ENCODE results near the gene RASIP1. TPM values are rescaled to one million over a fixed set of nuclear protein-coding genes. Genes with fewer than 3 reads are reported as not detected.

The RASIP1 gene
- total RNA-seq, 1 donor from 2014 or later, result 1.0 TPM

Other genes starting within 250 kb of the RASIP1 start
- 3.1 and 5.1 TPM in 2 replicates for gene LMTK3, start 228.8 kb downstream of the RASIP1 start, total RNA-seq
- gene SULT2B1, start 188.4 kb downstream of the RASIP1 start, total RNA-seq, result not detected in 2 replicates
- not detected in 2 replicates for gene SPACA4, start 133.9 kb downstream of the RASIP1 start, total RNA-seq
- gene FAM83E, start 125.5 kb downstream of the RASIP1 start, total RNA-seq, result 4.3 and 6.4 TPM in 2 replicates
- gene RPL18, start 121.4 kb downstream of the RASIP1 start, total RNA-seq, result 1,853 and 1,861 TPM in 2 replicates
- 34.3 and 35.0 TPM in 2 replicates for gene SPHK2, start 121.1 kb downstream of the RASIP1 start, total RNA-seq
- 7.3 and 7.9 TPM in 2 replicates for gene DBP, start 103.2 kb downstream of the RASIP1 start, total RNA-seq
- gene CA11, start 94.4 kb downstream of the RASIP1 start, total RNA-seq, result 5.4 and 6.5 TPM in 2 replicates
- gene NTN5, start 67.6 kb downstream of the RASIP1 start, total RNA-seq, result 0.46 and 0.55 TPM in 2 replicates
- not detected in 2 replicates for gene FUT2, start 44.6 kb downstream of the RASIP1 start, total RNA-seq
- gene MAMSTR, start 20.9 kb downstream of the RASIP1 start, total RNA-seq, result 1.2 and 1.3 TPM in 2 replicates
- gene IZUMO1, start 6.3 kb upstream of the RASIP1 start, total RNA-seq, result 0.21 TPM in 1 of 2 replicates, not detected in the other
- gene FUT1, start 12.0 kb upstream of the RASIP1 start, total RNA-seq, result 0.27 and 0.64 TPM in 2 replicates
- not detected in 2 replicates for gene FGF21, start 14.9 kb upstream of the RASIP1 start, total RNA-seq
- gene BCAT2, start 70.4 kb upstream of the RASIP1 start, total RNA-seq, result 87.9 and 88.9 TPM in 2 replicates
- gene HSD17B14, start 95.9 kb upstream of the RASIP1 start, total RNA-seq, result 0.57 and 0.89 TPM in 2 replicates
- gene PLEKHA4, start 128.0 kb upstream of the RASIP1 start, total RNA-seq, result 1.6 and 2.2 TPM in 2 replicates
- gene PPP1R15A, start 131.8 kb upstream of the RASIP1 start, total RNA-seq, result 30.8 and 31.8 TPM in 2 replicates
- gene TULP2, start 158.1 kb upstream of the RASIP1 start, total RNA-seq, result not detected in 2 replicates
- 142 and 147 TPM in 2 replicates for gene NUCB1, start 159.7 kb upstream of the RASIP1 start, total RNA-seq
- 0.67 TPM in 1 of 2 replicates, not detected in the other for gene DHDH, start 193.1 kb upstream of the RASIP1 start, total RNA-seq
- gene BAX, start 214.3 kb upstream of the RASIP1 start, total RNA-seq, result 232 and 242 TPM in 2 replicates
- gene FTL, start 224.7 kb upstream of the RASIP1 start, total RNA-seq, result 646 and 658 TPM in 2 replicates

Measured in activated T-helper 2 cell treated with anti-CD3 and anti-CD28 coated beads, Interferon-gamma antibody, Interleukin-2, Interleukin-4, amounts not matched to agents 10 μg/mL and 5 μg/mL and 100 μg/mL, durations not matched to agents 14 hours and 24 hours and 36 hours (primary cell).